GM12878 (cell line): ENCODE results near the gene TRAK2. TPM values are rescaled to one million over a fixed set of nuclear protein-coding genes. Genes with fewer than 3 reads are reported as not detected.

Source experiments
- ATAC-seq: fragments of 200-7000 bp; cut with Tn5 transposase; 3 replicates; pipeline ENCODE4 v1.9.1; 2020; ENCODE audit warnings: mild to moderate bottlenecking, moderate library complexity
- BruUV-seq: library from RNA; stranded (reverse); fragments of 400-500 nt; replicated peaks from 2 replicates; lab custom pipeline; 2021; lab: Mats Ljungman, UMichigan
- CTCF ChIA-PET: fragments of 300-600 bp; sonication (Branson Sonifier 250); formaldehyde crosslinking; extraction: SDS; loops from one replicate; lab custom pipeline; 2021; ENCODE audit warnings: inconsistent platforms; lab: Yijun Ruan, JAX
- POLR2A ChIA-PET: fragments of 350-600 bp; formaldehyde crosslinking; extraction: SDS; loops from one replicate; lab custom pipeline; 2021; ENCODE audit warnings: inconsistent platforms; lab: Charles Lee
- RAD21 ChIA-PET: fragments of 300-600 bp; sonication (Branson Sonifier 250); formaldehyde crosslinking; loops from one replicate; lab custom pipeline; 2023; ENCODE audit warnings: antibody characterized with exemption; ENCODE audit not compliant: unreplicated experiment; lab: Charles Lee
- SMC1A ChIA-PET: fragments of 300-600 bp; sonication (Branson Sonifier 250); formaldehyde crosslinking; loops from one replicate; lab custom pipeline; 2023; ENCODE audit not compliant: unreplicated experiment, uncharacterized antibody; lab: Charles Lee
- DNase-seq: peaks from one replicate; pipeline ENCODE4 v3.0.0-alpha.2; 2011; ENCODE audit warnings: low read depth, low spot score
- FAIRE-seq: peaks from 3 replicates; lab custom pipeline; 2011; peaks lifted over from hg19 to GRCh38; lab: Jason Lieb, UNC
- H2AFZ ChIP-seq: 2 replicates; pipeline ENCODE4 v1.6.0; 2011; ENCODE audit warnings: low read depth, low read length, control low read depth; ENCODE audit not compliant: control insufficient read depth
- H3K27ac ChIP-seq: 2 replicates; pipeline ENCODE4 v1.5.1; 2011; ENCODE audit warnings: control low read depth; ENCODE audit not compliant: control insufficient read depth, insufficient read depth
- H3K27me3 ChIP-seq, 2 experiments: replicated peaks in 1 of 2; 2 replicates each; pipeline versions ENCODE4 v1.6.0 to v1.6.1; 2011; ENCODE audit warnings: low read length in 1 of 2; ENCODE audit not compliant: control insufficient read depth in 2 of 2, insufficient read depth in 2 of 2
- H3K36me3 ChIP-seq, 2 experiments: 2 replicates each; pipeline ENCODE4 v1.5.1; 2011; ENCODE audit warnings: low read length in 1 of 2; ENCODE audit not compliant: control insufficient read depth in 2 of 2, insufficient read depth in 2 of 2
- H3K4me1 ChIP-seq: 2 replicates; pipeline ENCODE4 v1.6.1; 2011; ENCODE audit warnings: mild to moderate bottlenecking, low read length, moderate library complexity, mixed read lengths; ENCODE audit not compliant: control insufficient read depth, insufficient read depth
- H3K4me2 ChIP-seq: 2 replicates; pipeline ENCODE4 v1.6.0; 2011; ENCODE audit warnings: control low read depth; ENCODE audit not compliant: control insufficient read depth, insufficient read depth
- H3K4me3 ChIP-seq: fragments of 200-600 bp; sonication (generic); 2 replicates; pipeline ENCODE4 v1.5.1; 2016
- H3K79me2 ChIP-seq: 2 replicates; pipeline ENCODE4 v1.6.0; 2011; ENCODE audit warnings: low read length; ENCODE audit not compliant: control insufficient read depth, insufficient read depth
- H3K9ac ChIP-seq: 2 replicates; pipeline ENCODE4 v1.8.0; 2011; ENCODE audit warnings: low read length, control low read depth, mixed read lengths; ENCODE audit not compliant: control insufficient read depth, insufficient read depth
- H3K9me3 ChIP-seq: replicated peaks from 3 replicates; pipeline ENCODE4 v1.5.1; 2011; ENCODE audit warnings: mild to moderate bottlenecking, low read length; ENCODE audit not compliant: control insufficient read depth, insufficient read depth
- H4K20me1 ChIP-seq: 2 replicates; pipeline ENCODE4 v1.6.0; 2011; ENCODE audit not compliant: control insufficient read depth, insufficient read depth
- EED ChIP-seq: sonication (generic); IDR thresholded peaks from 2 replicates; pipeline ENCODE4 v1.6.1; 2016; ENCODE audit warnings: antibody characterized with exemption, low read depth
- ESRRA ChIP-seq: IDR thresholded peaks from 2 replicates; pipeline ENCODE4 v1.6.1; 2012; ENCODE audit warnings: mild to moderate bottlenecking, low read length, improper control_type of control experiment
- LARP7 ChIP-seq: fragments of 450-650 bp; IDR thresholded peaks from 2 replicates; pipeline ENCODE4 v1.6.1; 2017; ENCODE audit warnings: mild to moderate bottlenecking
- MXI1 ChIP-seq: fragments of 150-350 bp; IDR thresholded peaks from 2 replicates; pipeline ENCODE4 v1.6.1; 2011; ENCODE audit warnings: low read depth, mild to moderate bottlenecking, inconsistent platforms, low read length, improper control_type of control experiment
- MYC ChIP-seq: IDR thresholded peaks from 2 replicates; pipeline ENCODE4 v1.6.1; 2011; ENCODE audit warnings: mild to moderate bottlenecking, low read length, moderate library complexity, inconsistent platforms; ENCODE audit not compliant: insufficient read depth, insufficient replicate concordance, insufficient read length, severe bottlenecking
- NFXL1 ChIP-seq: fragments of 450-650 bp; IDR thresholded peaks from 2 replicates; pipeline ENCODE4 v1.6.1; 2017; ENCODE audit warnings: antibody characterized with exemption, mild to moderate bottlenecking, borderline replicate concordance
- POLR2AphosphoS5 ChIP-seq: IDR thresholded peaks from 2 replicates; pipeline ENCODE4 v1.6.1; 2011; ENCODE audit warnings: mild to moderate bottlenecking, low read length, inconsistent platforms
- RBBP5 ChIP-seq: fragments of 200-600 bp; sonication (generic); conservative IDR thresholded peaks from 2 replicates; pipeline ENCODE4 v1.6.1; 2016
- TAF1 ChIP-seq: IDR thresholded peaks from 2 replicates; pipeline ENCODE4 v1.6.1; 2011; ENCODE audit warnings: mild to moderate bottlenecking, low read depth, low read length, borderline replicate concordance
- USF1 ChIP-seq: IDR thresholded peaks from 2 replicates; pipeline ENCODE4 v1.6.1; 2011; ENCODE audit warnings: borderline replicate concordance, low read depth, mild to moderate bottlenecking, moderate library complexity, mixed read lengths, low read length; ENCODE audit not compliant: insufficient read depth; ENCODE audit errors: extremely low read length
- ZBED1 ChIP-seq: IDR thresholded peaks from 2 replicates; pipeline ENCODE4 v1.6.1; 2016; ENCODE audit warnings: borderline replicate concordance
- WGBS: methylation state at CpG from one replicate; pipeline ENCODE4 v1.1.6; 2016; ENCODE audit warnings: low lambda C conversion rate; ENCODE audit not compliant: insufficient replicate concordance, insufficient coverage; ENCODE audit errors: missing lambda C conversion rate; 5-methylcytosine and 5-hydroxymethylcytosine counted together
- in situ Hi-C: fragments of 300-500 bp; cut with MboI; formaldehyde crosslinking; loops from 9 replicates; pipeline ENCODE4 v1.14.3; 2018; ENCODE audit warnings: mixed read lengths
- intact Hi-C: fragments of 100-400 bp; cut with micrococcal nuclease; formaldehyde crosslinking; loops from one replicate; pipeline ENCODE4 v1.14.2; 2022; ENCODE audit not compliant: unreplicated experiment
- polyA plus RNA-seq, 11 experiments: library from polyadenylated mRNA; depleted of rRNA in 4 of 11; unstranded in 6 of 11; stranded (reverse) in 5 of 11; fragments of >200 nt; fragmentation: Nextera tagmentation in 4 of 11; fragmentation: Illumina TruSeq in 1 of 11; extraction: Ambion mirVana in 4 of 11; extraction: Trizol in 1 of 11; gene quantifications; 1 replicate in 1 of 11; 2 replicates in 10 of 11; pipeline versions ENCODE4 v1.2.1 to v1.2.3, GENCODE V29; 2011 to 2016; ENCODE audit warnings: inconsistent platforms in 2 of 11, missing spikeins in 2 of 11, low read depth in 1 of 11
- total RNA-seq, 4 experiments: library from RNA; depleted of rRNA in 3 of 4; stranded (reverse); fragments of >200 nt in 3 of 4; fragmentation: Illumina TruSeq in 1 of 4; extraction: Trizol in 1 of 4; gene quantifications; 2 replicates each; pipeline versions ENCODE4 v1.2.1 to v1.2.3, GENCODE V29; 2013 to 2021
- TF ChIP-seq, protein P1 (sequence below): IDR thresholded peaks from 2 replicates; pipeline ENCODE4 v1.6.1; 2012; ENCODE audit warnings: mild to moderate bottlenecking, low read depth, low read length

Gene TRAK2
- total and polyA plus RNA-seq, 10 of the 15 experiments (the other 5 are each of a cell fraction or from before 2014, with no cell fraction given) = 5.2 to 20.0 (median 11.8) TPM

- H3K4me2 ChIP-seq = no peak overlapping the region
- no peaks in the 10 kb centered on the region for H4K20me1 ChIP-seq
- POLR2A ChIA-PET = no interaction called here
- ATAC-seq = no peak; the same call in 1 of the 3 replicates
- no CpG with 5 or more reads among the region's 2 CpGs for WGBS
- H2AFZ ChIP-seq = no peak overlapping the region
- H3K9me3 ChIP-seq = no peaks in the 10 kb centered on the region
- no peaks in the 10 kb centered on the region for H3K36me3 ChIP-seq
- intact Hi-C loops = no loop called here
- no peak for FAIRE-seq
- RAD21 ChIA-PET = no interaction called here
- H3K9ac ChIP-seq = no peak overlapping the region
- H3K79me2 ChIP-seq = no peaks in the 10 kb centered on the region
- H3K4me1 ChIP-seq = peaks cover 19% of the 10 kb centered on the region
- SMC1A ChIA-PET = interaction anchor here (1.7 to 2.2 kb wide), 2 partner anchors 38 to 48 kb away, joined by 5 to 12 read pairs; partner anchors contain the start of genes STRADB and TRAK2
- DNase-seq = no peak
- BruUV-seq = no TSS peak
- H3K27me3 ChIP-seq = no peaks in the 10 kb centered on the region
- in situ Hi-C loops = no loop called here
- H3K4me3 ChIP-seq = no peak overlapping the region
- no peak overlapping the region for H3K27ac ChIP-seq
- TF ChIP-seq ZBED1 (no peak), NFXL1 (no peak), MYC (no peak), USF1 (no peak), TAF1 (no peak), POLR2AphosphoS5 (no peak), LARP7 (no peak), ESRRA (no peak), RBBP5 (no peak), EED (no peak), MXI1 (no peak)
- TF ChIP-seq, protein P1, sequence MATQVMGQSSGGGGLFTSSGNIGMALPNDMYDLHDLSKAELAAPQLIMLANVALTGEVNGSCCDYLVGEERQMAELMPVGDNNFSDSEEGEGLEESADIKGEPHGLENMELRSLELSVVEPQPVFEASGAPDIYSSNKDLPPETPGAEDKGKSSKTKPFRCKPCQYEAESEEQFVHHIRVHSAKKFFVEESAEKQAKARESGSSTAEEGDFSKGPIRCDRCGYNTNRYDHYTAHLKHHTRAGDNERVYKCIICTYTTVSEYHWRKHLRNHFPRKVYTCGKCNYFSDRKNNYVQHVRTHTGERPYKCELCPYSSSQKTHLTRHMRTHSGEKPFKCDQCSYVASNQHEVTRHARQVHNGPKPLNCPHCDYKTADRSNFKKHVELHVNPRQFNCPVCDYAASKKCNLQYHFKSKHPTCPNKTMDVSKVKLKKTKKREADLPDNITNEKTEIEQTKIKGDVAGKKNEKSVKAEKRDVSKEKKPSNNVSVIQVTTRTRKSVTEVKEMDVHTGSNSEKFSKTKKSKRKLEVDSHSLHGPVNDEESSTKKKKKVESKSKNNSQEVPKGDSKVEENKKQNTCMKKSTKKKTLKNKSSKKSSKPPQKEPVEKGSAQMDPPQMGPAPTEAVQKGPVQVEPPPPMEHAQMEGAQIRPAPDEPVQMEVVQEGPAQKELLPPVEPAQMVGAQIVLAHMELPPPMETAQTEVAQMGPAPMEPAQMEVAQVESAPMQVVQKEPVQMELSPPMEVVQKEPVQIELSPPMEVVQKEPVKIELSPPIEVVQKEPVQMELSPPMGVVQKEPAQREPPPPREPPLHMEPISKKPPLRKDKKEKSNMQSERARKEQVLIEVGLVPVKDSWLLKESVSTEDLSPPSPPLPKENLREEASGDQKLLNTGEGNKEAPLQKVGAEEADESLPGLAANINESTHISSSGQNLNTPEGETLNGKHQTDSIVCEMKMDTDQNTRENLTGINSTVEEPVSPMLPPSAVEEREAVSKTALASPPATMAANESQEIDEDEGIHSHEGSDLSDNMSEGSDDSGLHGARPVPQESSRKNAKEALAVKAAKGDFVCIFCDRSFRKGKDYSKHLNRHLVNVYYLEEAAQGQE = no peak
- CTCF ChIA-PET = interaction anchor here (0.8 to 2.1 kb wide), 2 partner anchors 18 to 33 kb away, joined by 4 to 6 read pairs; no protein-coding TSS in a partner anchor
These were observed 38.1 kb downstream of the TRAK2 start for GRCh38 chr2:201413143-201413542.
